Memory B cell (primary cell): Measurements from ENCODE around the gene ASB13.
"Not testable (repeated sequence)": the region's sequence is repeated elsewhere in the genome, so short reads cannot be mapped to it uniquely, and the experiment has no call there.

Experiments used
- ATAC-seq: fragments of 150-1000 bp; cut with Tn5 transposase; 2 replicates; pipeline ENCODE4 v1.10.0; 2021; ENCODE audit warnings: low read depth, mild to moderate bottlenecking, moderate library complexity
- DNase-seq, 2 donors: peaks; one replicate each; pipeline ENCODE4 v3.0.0; 2022; ENCODE audit warnings: low spot score in 2 of 2
- H3K27ac Mint-ChIP-seq: one replicate; pipeline ENCODE4 v1.8.0; 2022; ENCODE audit warnings: mild to moderate bottlenecking, moderate library complexity, mixed read lengths
- H3K27me3 Mint-ChIP-seq: one replicate; pipeline ENCODE4 v1.8.0; 2022; ENCODE audit warnings: mixed read lengths
- H3K36me3 Mint-ChIP-seq: one replicate; pipeline ENCODE4 v1.8.0; 2022; ENCODE audit warnings: mild to moderate bottlenecking, mixed read lengths
- H3K4me1 Mint-ChIP-seq: one replicate; pipeline ENCODE4 v1.8.0; 2022; ENCODE audit warnings: mixed read lengths
- H3K4me3 Mint-ChIP-seq: one replicate; pipeline ENCODE4 v1.8.0; 2022; ENCODE audit warnings: mild to moderate bottlenecking, moderate library complexity, mixed read lengths
- H3K9me3 Mint-ChIP-seq: one replicate; pipeline ENCODE4 v1.8.0; 2022; ENCODE audit warnings: mixed read lengths

Gene ASB13

DNA sequence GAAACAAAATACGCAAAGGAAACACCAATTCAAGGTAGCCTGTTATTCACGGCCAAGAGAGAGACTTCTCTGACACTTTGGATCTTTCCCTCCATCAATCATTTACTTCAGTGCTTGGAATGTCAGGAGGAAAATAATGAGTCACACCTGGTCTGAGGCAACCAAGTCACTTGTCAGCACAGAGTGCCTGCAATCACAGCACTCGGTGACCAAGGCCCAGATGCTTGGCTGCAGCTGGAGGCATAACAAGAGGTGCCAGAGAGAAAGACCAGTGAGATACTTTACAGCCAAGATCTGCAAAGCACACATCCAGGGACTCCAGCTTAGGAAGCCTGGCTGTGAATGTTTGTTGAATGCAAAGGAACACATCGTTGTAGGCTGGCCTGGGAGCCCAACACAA, 33.9 kb downstream of the ASB13 start:
- Mint-ChIP-seq H3K27ac (no peak overlapping the region), H3K9me3 (no peaks in the 10 kb centered on the region), H3K4me3 (no peak overlapping the region), H3K4me1 (peaks cover 8% of the 10 kb centered on the region), H3K36me3 (no peaks in the 10 kb centered on the region), H3K27me3 (peaks cover 10% of the 10 kb centered on the region)
- ATAC-seq (no peak), DNase-seq (no peak)

DNA sequence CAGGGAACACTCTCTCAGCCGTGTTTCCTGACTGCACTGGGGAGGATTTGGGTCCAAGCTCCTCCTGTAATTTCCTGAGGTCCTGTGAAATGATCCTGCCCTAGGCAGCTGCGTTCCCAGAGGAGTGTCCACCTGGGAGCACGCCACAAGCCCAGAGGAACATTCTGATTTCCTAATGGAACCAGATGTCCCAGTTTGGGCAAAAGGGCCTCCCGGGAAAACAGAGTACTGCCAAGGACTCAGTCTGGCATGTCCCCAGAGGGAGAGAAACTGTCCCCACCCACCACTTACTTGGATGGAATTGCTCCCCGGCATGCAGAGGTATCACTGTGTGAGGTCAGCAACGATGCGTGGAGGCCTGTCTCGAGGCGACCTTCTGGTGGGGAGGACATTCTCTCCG, 34.5 kb downstream of the ASB13 start:
- Mint-ChIP-seq H3K27ac (no peak overlapping the region), H3K27me3 (peaks cover 10% of the 10 kb centered on the region), H3K4me1 (peaks cover 8% of the 10 kb centered on the region), H3K9me3 (no peaks in the 10 kb centered on the region), H3K36me3 (no peaks in the 10 kb centered on the region), H3K4me3 (no peak overlapping the region)
- ATAC-seq (no peak), DNase-seq (no peak)

DNA sequence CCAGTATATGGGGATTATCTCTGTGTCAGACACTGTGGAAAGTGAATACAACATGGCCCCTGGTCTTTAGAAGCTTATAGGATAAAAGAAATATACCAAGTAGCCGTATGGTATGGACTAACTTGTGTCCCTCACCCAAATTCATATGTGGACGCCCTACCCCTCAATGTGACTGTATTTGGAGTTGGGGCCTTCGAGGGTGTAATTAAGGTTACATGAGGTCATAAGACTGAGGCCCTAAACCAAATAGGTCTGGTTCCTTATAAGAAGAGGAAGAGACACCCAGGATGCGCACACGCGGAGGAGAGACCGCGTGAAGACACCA, 36.3 kb downstream of the ASB13 start:
- Mint-ChIP-seq H3K4me3 (no peak overlapping the region), H3K27ac (no peak overlapping the region), H3K36me3 (no peaks in the 10 kb centered on the region), H3K9me3 (no peaks in the 10 kb centered on the region), H3K4me1 (peaks cover 8% of the 10 kb centered on the region), H3K27me3 (peaks cover 13% of the 10 kb centered on the region)
- no peak for DNase-seq
- peak; percentile 23 for ATAC-seq

DNA sequence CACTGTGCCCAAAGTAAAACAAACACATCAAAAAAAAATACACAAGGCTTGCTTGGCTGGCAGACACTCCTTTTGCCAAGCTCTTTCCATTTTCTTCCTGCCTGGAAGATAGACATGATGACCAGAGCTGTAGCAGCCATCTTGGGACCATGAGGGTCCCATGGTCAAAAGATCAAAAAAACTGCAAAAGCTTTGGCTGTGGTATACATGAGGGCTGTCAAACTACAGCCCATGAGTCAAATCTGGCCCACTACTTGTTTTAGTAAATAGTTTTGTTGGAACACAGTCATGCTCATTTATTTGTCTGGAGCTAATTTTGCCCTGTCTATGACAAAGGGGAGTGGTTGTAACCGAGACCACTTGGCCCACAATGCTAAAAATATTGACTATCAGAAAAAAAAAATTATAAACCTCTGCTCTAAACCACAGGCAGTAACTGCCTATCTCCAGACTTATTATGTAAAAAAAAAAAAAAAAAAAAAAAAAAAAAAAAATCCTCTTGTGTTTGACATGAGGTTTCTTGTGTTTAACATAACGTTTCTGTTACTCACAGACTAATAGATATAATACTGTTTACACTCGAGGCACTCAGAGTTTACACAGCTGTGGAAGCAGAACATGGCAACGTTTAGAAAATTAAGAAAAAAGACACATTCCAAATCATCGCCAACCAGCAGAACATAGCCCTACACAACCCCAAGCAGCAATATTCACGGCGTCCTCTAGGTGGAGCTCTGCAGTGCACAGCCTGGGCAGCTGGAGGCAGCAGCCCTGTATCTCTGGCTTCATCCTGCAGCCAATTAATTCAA, 36.9 kb downstream of the ASB13 start:
- Mint-ChIP-seq H3K27ac (no peak overlapping the region), H3K4me1 (peaks cover 8% of the 10 kb centered on the region), H3K27me3 (peaks cover 13% of the 10 kb centered on the region), H3K4me3 (no peak overlapping the region), H3K9me3 (no peaks in the 10 kb centered on the region), H3K36me3 (no peaks in the 10 kb centered on the region)
- ATAC-seq (peak; percentile 95), DNase-seq (peak; percentile 76 to 87)

DNA sequence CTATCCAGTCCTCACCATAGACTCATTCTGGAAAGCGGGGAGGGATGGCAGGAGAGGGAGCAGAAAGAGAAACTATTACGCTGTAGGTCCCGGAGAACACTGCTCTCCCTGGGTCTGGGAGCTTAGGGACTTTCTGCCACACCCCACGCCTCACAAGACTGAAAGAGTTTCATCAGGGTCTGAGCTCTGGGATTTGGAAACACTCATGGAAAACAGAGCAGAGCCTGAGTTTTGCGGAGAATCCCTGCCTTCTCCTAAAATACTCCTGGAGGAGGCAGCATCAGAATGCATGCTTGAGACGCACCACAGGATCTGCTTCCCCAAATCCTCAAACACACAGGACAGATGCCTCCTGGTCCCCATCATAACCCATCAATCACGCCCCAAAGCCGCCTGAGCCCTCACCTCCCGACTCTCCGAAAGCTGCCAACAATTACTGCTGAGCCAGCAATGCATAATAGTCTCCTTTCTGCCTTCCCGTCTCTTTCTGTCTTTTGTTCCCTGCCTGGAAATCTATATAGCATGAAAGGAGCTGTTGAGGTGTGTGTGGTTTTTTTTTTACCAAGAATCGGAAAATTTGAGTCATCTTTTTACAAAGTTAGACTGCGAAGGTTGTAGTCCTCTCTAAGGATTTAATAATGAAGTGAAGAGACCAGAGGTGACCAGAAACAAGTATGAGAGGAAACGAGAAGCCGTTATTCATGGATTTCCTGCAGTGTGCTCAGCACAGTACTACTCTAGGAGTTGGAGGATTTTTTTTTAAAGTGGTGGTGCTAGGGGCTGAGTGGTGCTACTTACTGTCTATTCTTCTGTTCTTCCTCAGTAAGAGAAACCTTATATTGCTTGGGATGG, 37.7 kb downstream of the ASB13 start:
- no peak overlapping the region for H3K27ac Mint-ChIP-seq
- no peak overlapping the region for H3K4me3 Mint-ChIP-seq

DNA sequence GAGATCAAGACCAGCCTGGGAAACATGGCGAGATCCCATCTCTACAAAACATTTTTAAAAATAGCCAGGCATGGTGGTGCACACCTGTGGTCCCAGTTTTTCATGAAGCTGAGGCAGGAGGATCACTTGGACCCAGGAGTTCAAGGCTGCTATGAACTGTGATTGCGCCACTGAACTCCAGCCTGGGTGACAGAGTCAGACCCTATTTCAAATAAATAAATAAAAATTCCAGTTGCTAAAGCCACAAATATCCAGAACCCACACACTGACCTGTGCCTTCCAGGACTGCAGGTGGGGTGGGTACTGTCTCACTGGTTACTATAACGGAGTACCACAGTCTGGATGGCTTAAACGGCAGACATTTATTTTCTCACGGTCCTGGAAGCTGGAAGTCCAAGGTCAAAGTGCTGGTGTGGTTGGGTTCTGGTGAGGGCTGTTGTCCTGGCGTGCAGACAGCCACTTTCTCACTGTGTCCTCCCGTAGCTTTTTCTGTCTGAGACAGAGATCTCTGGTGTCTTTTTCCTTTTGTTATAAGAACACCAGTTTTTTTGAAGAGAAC, 38.8 kb downstream of the ASB13 start:
- Mint-ChIP-seq H3K4me3 (no peak overlapping the region), H3K36me3 (no peaks in the 10 kb centered on the region), H3K27me3 (peaks cover 15% of the 10 kb centered on the region), H3K9me3 (no peaks in the 10 kb centered on the region), H3K27ac (no peak overlapping the region), H3K4me1 (peaks cover 12% of the 10 kb centered on the region)
- DNase-seq (no peak), ATAC-seq (no peak)

More for the DNA sequence above, 37.7 kb downstream of the ASB13 start:
- no peaks in the 10 kb centered on the region for H3K9me3 Mint-ChIP-seq
- ATAC-seq: no peak
- H3K4me1 Mint-ChIP-seq: peaks cover 8% of the 10 kb centered on the region
- no peak for DNase-seq
- peaks cover 15% of the 10 kb centered on the region for H3K27me3 Mint-ChIP-seq
- no peaks in the 10 kb centered on the region for H3K36me3 Mint-ChIP-seq

DNA sequence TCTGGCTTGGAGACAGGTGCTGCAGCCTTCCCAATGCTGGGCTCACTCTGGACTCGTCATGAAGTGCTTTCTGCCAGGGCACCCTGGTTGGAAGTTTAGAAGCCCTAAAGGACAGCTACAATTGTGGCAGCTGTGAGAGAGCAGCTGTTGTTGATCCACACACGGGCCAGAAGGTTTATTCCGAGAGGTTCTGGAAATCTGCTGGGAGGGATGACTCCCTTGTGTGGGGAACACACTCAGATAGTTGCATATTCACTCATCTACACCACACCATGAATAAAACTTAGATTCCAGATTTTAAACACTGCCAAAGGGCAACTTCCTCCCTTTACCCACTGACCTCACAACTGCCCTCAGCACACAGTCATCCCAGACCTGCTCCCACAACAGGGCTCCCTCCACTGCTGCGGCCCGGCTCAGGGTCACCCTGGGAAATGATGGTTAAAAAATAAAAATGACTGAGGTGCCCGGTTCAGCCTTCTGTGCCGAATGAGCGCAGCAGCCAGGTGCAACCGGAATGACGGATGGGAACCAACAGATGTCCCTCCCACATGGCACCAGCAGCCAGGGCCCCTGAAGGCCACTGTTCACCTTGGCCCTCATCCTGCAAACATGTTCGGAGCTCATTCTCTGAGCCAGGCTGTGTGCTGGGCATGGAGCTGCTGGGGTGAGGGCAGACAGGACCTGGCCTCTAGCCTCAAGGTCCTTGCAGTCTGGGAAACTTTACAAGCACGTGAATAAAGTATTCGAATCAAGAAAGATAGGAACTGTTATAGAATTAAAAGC, 40.2 kb downstream of the ASB13 start:
- ATAC-seq: no peak
- DNase-seq: no peak
- Mint-ChIP-seq H3K4me3 (no peak overlapping the region), H3K27ac (no peak overlapping the region), H3K36me3 (no peaks in the 10 kb centered on the region), H3K9me3 (no peaks in the 10 kb centered on the region), H3K4me1 (peaks cover 12% of the 10 kb centered on the region), H3K27me3 (peaks cover 13% of the 10 kb centered on the region)

DNA sequence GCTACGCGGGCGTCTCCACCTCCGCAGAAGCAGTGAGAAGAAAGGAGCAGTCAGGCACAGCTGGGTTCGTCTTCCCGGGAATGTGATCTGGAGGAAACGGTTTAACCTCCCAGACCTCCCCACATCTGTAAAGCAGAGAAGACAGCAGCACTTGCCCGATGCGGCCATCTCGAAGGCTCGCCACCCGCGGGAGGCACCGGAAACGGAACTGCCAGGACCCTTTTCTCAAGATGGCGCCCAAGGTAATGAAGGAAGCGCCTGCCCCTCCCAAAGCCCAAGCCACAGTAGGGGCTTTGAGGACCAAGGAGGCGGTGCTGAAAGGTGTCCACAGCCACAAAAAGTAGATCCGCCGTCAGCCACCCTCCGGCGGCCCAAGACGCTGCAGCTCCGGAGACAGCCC, 41.7 kb downstream of the ASB13 start:
- DNase-seq (no peak), ATAC-seq (no peak)
- peaks cover 11% of the 10 kb centered on the region for H3K27me3 Mint-ChIP-seq
- H3K4me3 Mint-ChIP-seq: no peak overlapping the region
- H3K4me1 Mint-ChIP-seq: peaks cover 10% of the 10 kb centered on the region
- H3K36me3 Mint-ChIP-seq: no peaks in the 10 kb centered on the region
- H3K27ac Mint-ChIP-seq: no peak overlapping the region
- no peaks in the 10 kb centered on the region for H3K9me3 Mint-ChIP-seq

DNA sequence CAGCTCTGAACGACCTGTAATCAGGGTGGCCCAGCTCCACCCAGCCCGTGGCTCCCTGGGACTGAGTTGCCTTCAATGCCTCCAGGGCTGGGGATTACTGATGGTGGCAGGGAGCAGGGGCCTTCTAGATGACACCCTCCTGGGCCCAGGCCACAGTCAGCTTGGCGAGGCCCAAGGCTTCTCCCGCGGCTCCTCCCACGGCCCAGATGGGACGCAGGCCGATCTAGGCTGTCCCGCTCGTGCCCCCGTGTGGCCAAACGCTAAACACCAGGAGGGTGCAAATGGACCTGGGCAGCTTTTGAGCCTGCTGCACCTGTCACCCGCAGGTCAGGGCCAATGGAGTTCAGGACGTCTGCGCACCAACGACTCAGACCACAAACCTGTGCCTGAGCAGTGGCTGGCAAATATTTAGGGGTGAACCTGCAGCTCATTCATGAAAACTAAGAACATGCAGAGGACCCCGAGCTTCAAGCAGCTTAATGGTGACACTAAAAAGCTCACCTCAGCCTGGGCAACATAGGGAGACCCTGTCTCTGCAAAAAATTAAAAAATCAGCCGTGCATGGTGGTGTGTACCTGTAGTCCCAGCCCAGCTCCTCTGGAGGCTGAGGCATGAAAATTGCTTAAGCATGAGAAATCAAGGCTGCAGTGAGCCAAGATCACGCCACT, 43.2 kb downstream of the ASB13 start:
- Mint-ChIP-seq H3K27ac (no peak overlapping the region), H3K9me3 (no peaks in the 10 kb centered on the region), H3K27me3 (peaks cover 7% of the 10 kb centered on the region), H3K36me3 (no peaks in the 10 kb centered on the region), H3K4me3 (peak overlapping the region; percentile 24), H3K4me1 (peaks cover 4% of the 10 kb centered on the region)
- ATAC-seq: peak; percentile 98
- peak; percentile 69 to 74 for DNase-seq

DNA sequence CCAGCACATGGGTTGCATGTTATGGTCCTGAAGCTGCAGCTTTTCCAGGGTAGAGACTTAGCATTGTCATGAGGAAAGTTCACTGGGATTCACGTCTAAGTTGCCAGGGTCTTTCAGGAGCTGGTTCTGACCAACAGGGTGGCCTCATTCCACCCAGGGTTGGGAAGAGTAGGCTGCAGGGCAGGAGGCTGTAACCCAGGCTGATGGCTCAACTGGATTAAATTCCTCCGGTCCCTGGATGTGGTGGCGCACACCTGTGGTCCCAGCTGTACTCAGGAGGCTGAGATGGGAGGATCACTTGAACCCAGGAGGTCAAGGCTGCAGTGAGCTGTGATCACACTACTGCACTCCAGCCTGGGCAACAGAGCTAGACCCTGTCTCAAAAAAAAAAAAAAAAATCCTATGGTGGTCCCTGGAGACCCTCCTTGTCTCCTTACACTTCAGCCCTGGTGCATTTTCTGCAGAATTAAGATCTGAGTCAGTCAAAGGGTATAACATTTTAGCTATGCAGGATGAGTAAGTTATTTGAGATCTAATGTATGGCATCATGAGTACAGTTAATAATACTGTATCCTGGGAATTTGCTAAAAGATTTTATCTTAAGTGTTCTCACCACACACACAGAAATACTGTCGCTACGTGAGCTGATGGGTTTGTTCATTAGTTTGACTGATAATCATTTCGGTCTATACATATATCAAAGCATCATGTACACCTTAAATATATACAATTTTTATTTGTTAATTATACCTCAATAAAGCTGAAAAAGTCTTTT, 44.0 kb downstream of the ASB13 start:
- ATAC-seq: no peak
- no peaks in the 10 kb centered on the region for H3K36me3 Mint-ChIP-seq
- H3K27me3 Mint-ChIP-seq: peaks cover 8% of the 10 kb centered on the region
- H3K4me3 Mint-ChIP-seq: no peak overlapping the region
- H3K4me1 Mint-ChIP-seq: peaks cover 4% of the 10 kb centered on the region
- no peak overlapping the region for H3K27ac Mint-ChIP-seq
- DNase-seq: no peak
- no peaks in the 10 kb centered on the region for H3K9me3 Mint-ChIP-seq

DNA sequence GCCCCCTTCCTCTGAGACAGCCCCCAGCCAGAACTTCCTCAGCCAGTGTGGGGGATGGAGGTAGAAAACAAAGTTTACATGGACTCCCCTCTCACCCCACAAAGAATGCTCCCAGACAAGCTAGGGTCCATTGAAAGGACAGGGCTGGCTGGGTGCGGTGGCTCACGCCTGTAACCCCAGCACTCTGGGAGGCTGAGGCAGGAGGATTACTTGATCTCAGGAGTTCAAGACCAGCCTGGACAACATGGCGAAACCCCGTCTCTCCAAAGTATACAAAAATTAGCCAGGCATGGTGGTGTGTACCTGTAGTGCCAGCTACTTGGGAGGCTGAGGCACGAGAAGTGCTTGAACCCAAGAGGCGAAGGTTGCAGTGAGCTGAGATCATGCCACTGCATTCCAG, 45.0 kb downstream of the ASB13 start:
- ATAC-seq, H3K9me3 Mint-ChIP-seq, H3K27me3 Mint-ChIP-seq, H3K4me1 Mint-ChIP-seq, DNase-seq, H3K27ac Mint-ChIP-seq, H3K36me3 Mint-ChIP-seq, H3K4me3 Mint-ChIP-seq: not testable (repeated sequence)

DNA sequence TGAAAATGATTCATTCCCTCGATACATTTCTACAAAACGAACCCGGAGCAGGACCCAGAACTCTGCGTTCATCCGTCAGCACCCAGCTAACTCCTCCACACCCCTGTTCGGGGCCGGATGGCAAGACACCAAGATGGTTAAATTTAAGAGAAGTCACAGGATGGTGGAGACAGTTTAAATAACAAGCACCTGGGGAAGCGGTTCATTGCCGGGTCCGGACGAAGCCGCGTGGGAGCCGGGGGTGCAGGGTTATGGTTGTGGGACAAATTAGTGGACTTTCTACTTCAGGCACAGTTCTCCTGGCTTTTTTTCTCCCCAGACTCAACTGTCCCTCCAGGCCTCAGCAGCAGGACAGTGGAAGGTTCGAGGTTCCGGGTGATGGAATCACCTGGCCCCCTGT, 45.4 kb downstream of the ASB13 start:
- Mint-ChIP-seq H3K27ac (no peak overlapping the region), H3K27me3 (peaks cover 6% of the 10 kb centered on the region), H3K9me3 (no peaks in the 10 kb centered on the region), H3K4me1 (peaks cover 4% of the 10 kb centered on the region), H3K36me3 (no peaks in the 10 kb centered on the region), H3K4me3 (no peak overlapping the region)
- ATAC-seq: no peak
- no peak for DNase-seq

DNA sequence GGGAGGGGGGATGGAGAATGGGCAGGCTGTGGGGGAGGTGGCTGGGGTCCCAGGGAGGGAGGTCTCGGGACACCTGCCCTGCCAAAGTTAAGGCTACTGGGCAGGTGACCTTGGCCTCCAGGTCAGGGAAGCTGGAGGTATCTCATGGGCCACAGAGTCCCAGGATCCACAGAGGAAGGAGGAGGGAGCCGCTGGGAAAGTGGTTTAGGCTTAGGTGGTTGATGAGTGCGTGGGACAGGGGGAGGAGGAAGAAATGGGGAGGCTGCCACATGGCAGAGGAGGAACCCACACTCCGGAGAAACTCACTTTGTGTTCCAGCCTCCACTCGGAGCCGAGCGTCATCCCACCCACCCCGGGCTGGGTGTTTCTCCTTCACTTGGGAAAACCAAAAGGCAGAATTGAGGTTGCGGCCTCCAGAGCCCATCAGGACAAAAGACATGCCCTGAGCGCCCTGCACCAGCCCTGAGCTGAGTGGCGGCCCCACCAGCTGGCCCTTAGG, 46.1 kb downstream of the ASB13 start:
- Mint-ChIP-seq H3K4me3 (no peak overlapping the region), H3K9me3 (no peaks in the 10 kb centered on the region), H3K36me3 (no peaks in the 10 kb centered on the region), H3K27me3 (peaks cover 6% of the 10 kb centered on the region), H3K4me1 (peaks cover 4% of the 10 kb centered on the region), H3K27ac (no peak overlapping the region)
- no peak for DNase-seq
- ATAC-seq: no peak
